GM23248 (cell line): ENCODE measurements around the gene SNX14.

Source experiments
- EZH2 ChIP-seq: fragments of 200-600 bp; sonication (generic); IDR thresholded peaks from 2 replicates; pipeline ENCODE4 v1.6.1; 2018; ENCODE audit warnings: antibody characterized with exemption, mild to moderate bottlenecking; ENCODE audit not compliant: insufficient read depth, poor library complexity, severe bottlenecking
- EZH2phosphoT487 ChIP-seq: fragments of 200-600 bp; sonication (generic); IDR thresholded peaks from 2 replicates; pipeline ENCODE4 v1.6.1; 2018; ENCODE audit warnings: antibody characterized with exemption, moderate library complexity, mild to moderate bottlenecking, low read depth; ENCODE audit not compliant: insufficient read depth

DNA sequence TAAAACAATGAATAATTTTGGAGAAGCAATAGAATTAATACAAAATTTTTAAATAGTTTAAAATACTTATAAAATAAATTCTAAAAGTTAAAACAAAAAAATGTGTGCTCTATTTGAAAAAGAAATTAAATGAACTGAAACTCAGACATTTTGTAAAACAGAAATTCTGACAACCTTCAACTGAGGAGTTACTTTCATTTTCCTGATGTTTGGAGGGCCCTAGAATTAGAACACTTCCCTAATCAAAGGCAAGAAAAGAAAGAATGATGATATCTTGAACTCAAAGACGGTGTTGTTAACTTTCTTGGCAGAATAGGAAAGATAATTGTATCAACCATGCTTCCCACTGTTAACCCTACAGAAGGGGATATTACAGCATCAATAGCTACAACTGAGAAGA, 27.9 kb downstream of the SNX14 start:
- TF ChIP-seq EZH2phosphoT487 (no peak), EZH2 (no peak)
